A673 (cell line): ENCODE data around the gene CT47C1.

Source experiments
- EZH2 ChIP-seq: fragments of 200-600 bp; sonication (generic); IDR thresholded peaks from 2 replicates; pipeline ENCODE4 v1.6.1; 2017; ENCODE audit warnings: borderline replicate concordance, low read depth, mild to moderate bottlenecking, mixed read lengths, antibody characterized with exemption, low read length; ENCODE audit not compliant: poor library complexity, severe bottlenecking
- TF ChIP-seq, protein P1 (sequence below): fragments of 300-800, 200-600 bp; sonication (generic); conservative IDR thresholded peaks from 2 replicates; pipeline ENCODE4 v1.5.1; 2017; ENCODE audit warnings: low read depth, mild to moderate bottlenecking, antibody characterized with exemption, low read length, moderate library complexity, mixed read lengths

DNA sequence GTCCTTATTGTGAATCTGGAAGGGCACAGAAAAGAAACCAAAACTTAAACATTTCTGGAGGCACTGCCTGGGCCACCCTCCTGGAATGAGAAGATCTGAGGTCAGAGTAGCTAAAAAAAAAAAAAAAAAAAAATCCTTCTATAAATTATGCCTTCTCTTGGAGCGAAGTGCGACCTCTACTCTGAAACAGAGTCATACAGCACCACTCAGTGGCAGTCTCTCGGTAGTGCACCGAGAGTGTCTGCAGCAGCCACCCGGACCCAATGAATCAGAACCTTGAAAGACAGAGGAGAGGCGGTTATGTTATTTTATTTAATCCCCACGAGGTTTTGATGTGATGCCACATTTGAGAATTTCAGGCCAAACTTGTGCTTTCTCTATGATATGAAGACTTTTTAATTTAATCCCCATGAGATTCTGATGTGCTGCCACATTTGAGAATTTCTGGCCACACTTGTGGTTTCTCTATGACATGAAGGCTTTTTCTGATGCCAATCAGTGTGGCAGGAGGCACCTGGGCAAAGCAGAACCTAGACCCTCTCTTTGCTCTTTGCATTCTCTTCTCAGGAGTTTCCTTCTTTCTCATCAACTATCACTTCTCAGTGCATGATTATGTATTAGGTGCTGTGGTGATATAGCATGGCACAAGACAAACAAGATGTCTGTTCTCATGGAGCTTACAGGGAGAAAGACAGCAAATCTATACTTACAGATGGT is 5.6 kb upstream of the CT47C1 start:
- no peak for TF ChIP-seq EZH2
- TF ChIP-seq, protein P1, sequence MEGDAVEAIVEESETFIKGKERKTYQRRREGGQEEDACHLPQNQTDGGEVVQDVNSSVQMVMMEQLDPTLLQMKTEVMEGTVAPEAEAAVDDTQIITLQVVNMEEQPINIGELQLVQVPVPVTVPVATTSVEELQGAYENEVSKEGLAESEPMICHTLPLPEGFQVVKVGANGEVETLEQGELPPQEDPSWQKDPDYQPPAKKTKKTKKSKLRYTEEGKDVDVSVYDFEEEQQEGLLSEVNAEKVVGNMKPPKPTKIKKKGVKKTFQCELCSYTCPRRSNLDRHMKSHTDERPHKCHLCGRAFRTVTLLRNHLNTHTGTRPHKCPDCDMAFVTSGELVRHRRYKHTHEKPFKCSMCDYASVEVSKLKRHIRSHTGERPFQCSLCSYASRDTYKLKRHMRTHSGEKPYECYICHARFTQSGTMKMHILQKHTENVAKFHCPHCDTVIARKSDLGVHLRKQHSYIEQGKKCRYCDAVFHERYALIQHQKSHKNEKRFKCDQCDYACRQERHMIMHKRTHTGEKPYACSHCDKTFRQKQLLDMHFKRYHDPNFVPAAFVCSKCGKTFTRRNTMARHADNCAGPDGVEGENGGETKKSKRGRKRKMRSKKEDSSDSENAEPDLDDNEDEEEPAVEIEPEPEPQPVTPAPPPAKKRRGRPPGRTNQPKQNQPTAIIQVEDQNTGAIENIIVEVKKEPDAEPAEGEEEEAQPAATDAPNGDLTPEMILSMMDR = peak; percentile 75
